ENCODE results near the gene KLHL28.

KLHL28 gene

GRCh38 chr14:44959538-44959937, 2.2 kb downstream of the KLHL28 start:
- no peak for DNase-seq

DNA sequence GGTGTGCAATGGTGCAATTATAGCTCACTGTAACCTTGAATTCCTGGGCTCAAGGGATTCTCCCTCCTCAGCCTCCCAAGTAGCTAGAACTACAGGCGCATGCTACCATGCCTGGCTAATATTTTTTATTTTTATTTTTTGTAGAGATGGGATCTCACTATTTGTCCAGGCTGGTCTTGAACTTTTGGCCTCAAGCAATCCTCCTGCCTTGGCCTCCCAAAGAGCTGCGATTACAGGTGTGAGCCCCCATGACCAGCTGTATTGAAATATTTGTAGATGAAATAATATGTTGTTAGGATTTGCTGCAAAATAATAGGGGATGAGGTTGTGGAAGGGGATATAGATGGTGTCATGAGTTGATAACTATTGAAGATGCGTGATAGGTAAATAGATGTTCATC, 4.9 kb downstream of the KLHL28 start:
- no peak for DNase-seq

DNA sequence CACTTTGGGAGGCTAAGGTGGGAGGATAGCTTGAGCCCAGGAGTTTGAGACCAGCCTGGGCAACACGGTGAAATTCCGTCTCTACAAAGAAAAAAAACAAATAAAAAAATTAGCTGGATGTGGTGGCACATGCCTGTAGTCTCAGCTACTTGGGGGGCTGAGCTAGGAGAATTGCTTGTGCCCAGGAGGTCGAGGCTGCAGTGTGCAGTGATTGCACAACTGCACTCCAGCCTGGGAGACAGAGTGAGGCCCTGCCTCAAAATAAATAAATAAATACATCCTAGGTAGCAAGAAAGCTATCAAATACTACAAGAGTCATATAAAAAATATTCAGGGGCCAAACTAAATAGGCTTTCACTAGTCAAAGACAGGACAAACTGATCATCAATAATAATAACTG, 6.2 kb downstream of the KLHL28 start:
- no peak for DNase-seq

DNA sequence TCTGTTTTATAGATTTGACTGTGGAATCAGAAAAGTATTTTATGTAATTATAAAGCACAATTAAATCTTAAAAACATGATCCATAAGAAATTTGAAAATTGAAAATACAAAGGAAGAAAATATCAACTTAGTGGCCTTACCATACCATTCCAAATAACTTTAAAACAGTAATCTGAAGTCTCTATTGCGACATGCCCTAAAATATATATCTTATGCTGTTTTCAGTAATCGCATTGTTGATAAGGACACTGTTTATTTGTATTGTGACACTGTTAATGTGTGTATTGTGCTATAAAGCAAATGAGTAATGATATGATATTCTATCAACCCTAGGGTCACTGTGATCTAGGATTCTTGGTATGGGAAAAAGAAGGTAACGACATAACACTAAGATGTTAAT, 7.0 kb downstream of the KLHL28 start:
- no peak for DNase-seq

- DNase-seq = no peak
Measured at GRCh38 chr14:44952391-44953110, 9.2 kb downstream of the KLHL28 start.

- no peak for DNase-seq
Measured at GRCh38 chr14:44951051-44951450, 10.7 kb downstream of the KLHL28 start.

GRCh38 chr14:44945264-44945663, 16.5 kb downstream of the KLHL28 start:
- DNase-seq = no peak

DNA sequence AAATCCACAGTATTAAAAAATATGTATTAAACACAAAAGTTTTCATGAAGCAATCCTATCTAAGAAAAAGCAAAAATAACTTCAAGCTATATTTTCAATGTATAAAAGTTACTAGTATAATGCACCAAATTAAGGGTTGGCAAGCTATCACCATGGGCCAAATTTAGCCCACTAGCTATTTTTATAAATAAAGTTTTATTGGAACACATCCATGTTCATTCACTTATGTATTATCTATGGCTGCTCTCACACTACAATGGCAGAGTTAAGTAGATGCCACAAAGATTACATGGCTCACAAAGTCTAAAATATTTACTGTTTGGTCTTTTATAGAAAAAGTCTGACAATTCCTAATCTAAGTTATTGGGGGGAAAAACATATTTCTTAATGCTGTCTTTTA, 17.6 kb downstream of the KLHL28 start:
- DNase-seq = no peak

GRCh38 chr14:44942436-44942835, 19.3 kb downstream of the KLHL28 start:
- DNase-seq = no peak

- no peak for DNase-seq
Measured at GRCh38 chr14:44941591-44941990, 20.2 kb downstream of the KLHL28 start.

- DNase-seq = no peak
Measured at GRCh38 chr14:44940944-44941343, 20.8 kb downstream of the KLHL28 start.

- no peak for DNase-seq
Measured at GRCh38 chr14:44940211-44940610, 21.5 kb downstream of the KLHL28 start.

DNA sequence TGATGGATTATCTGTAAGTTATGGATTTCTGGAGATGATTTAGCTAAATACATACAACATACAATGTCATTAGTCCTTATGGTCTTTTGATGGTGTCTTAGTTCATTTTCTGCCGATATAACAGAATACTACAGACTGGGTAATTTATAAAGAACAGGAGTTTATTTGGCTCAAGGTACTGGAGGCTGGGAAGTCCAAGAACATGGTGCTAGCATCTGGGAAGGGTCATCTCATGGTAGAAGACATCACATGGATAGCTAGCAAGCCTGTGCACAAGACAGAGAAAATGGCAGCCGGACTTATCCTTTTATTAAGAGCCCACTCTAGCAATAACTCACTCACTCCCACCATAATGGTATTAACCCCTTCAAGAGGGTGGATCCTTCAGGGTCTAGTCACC, 24.2 kb downstream of the KLHL28 start:
- DNase-seq = no peak

GRCh38 chr14:44935155-44935554, 26.6 kb downstream of the KLHL28 start:
- DNase-seq = no peak

DNA sequence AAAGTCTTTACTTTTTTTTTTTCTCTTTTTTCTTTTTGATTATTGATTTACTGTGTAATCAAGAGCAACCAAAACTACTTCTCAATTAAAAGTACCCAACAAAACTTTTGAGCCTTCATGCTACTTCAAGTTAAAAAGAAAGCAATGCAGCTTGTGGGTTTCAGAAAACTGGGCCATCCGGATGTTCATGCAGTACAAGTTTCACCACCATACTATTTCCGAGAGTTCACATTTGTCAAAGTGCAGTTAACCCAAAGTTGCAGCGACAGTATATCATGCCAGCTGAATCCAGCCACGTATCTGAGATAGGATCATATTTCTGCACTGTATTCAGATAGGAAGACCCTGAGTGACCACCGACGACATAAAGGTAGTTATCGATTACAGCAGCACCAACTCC, 33.0 kb downstream of the KLHL28 start:
- DNase-seq = no peak

DNA sequence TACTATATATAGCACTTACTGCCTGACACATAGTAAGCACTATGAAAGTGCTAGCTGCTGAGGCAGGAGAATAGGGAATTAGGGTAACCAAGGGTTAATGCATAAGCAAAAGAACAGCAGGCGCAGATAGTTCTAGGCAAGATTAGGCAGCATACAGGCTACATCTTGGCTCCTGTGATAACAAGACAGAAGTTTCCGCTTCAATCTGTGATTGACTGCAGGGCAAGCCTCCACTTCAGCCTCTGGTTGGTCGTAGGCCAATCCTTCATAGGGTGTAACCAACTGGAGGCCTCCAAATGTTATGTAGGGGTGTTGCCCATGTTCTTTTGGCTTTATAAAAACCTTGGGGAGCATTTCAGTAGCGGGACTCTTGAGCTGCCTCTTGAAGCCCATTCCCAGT, 46.9 kb downstream of the KLHL28 start:
- no peak for DNase-seq

GRCh38 chr14:44912041-44912869, 49.5 kb downstream of the KLHL28 start:
- DNase-seq = no peak

- DNase-seq = no peak
Measured at GRCh38 chr14:44910821-44911220, 50.9 kb downstream of the KLHL28 start.

- DNase-seq = no peak
Measured at GRCh38 chr14:44901696-44902095, 60.1 kb downstream of the KLHL28 start.

GRCh38 chr14:44898551-44898950, 63.2 kb downstream of the KLHL28 start:
- DNase-seq = no peak

- DNase-seq = no peak
Measured at GRCh38 chr14:44897845-44898151, 63.9 kb downstream of the KLHL28 start.

- DNase-seq = peak; percentile 96
Measured at GRCh38 chr14:44897041-44897844, 64.5 kb downstream of the KLHL28 start.

GRCh38 chr14:44896275-44897040, 65.3 kb downstream of the KLHL28 start:
- no peak for DNase-seq
